IMR-90 (cell line): ENCODE measurements around the gene OPRM1. TPM values are rescaled to one million over a fixed set of nuclear protein-coding genes. Genes with fewer than 3 reads are reported as not detected.

ENCODE experiments used
- ATAC-seq: fragments of 200-7000 bp; cut with Tn5 transposase; 2 replicates; pipeline ENCODE4 v1.9.1; 2020; ENCODE audit warnings: low read depth, mild to moderate bottlenecking, moderate library complexity
- BruUV-seq: library from RNA; stranded (reverse); fragments of 400-500 nt; replicated peaks from 2 replicates; lab custom pipeline; 2021; lab: Mats Ljungman, UMichigan
- CTCF ChIA-PET: fragments of 300-600 bp; formaldehyde crosslinking; extraction: SDS; loops from one replicate; lab custom pipeline; 2021; ENCODE audit warnings: antibody characterized with exemption; lab: Yijun Ruan, JAX
- POLR2A ChIA-PET: fragments of 300-600 bp; sonication (Branson Sonifier 250); formaldehyde crosslinking; loops from one replicate; lab custom pipeline; 2022; ENCODE audit warnings: antibody characterized with exemption; ENCODE audit not compliant: unreplicated experiment; lab: Charles Lee
- DNase-seq: peaks from one replicate; pipeline ENCODE4 v3.0.0; 2013
- H2AFZ ChIP-seq: replicated peaks from 2 replicates; pipeline ENCODE3; 2013; ENCODE audit warnings: low read length, mild to moderate bottlenecking; ENCODE audit not compliant: poor library complexity
- H2AK5ac ChIP-seq: 2 replicates; pipeline ENCODE4 v1.6.1; 2013; ENCODE audit warnings: low read depth, low read length, inconsistent platforms
- H2AK9ac ChIP-seq: replicated peaks from 2 replicates; pipeline ENCODE3; 2013; ENCODE audit warnings: mild to moderate bottlenecking, low read depth, low read length, moderate library complexity; ENCODE audit not compliant: poor library complexity
- H2BK120ac ChIP-seq: 2 replicates; pipeline ENCODE4 v1.6.1; 2013; ENCODE audit warnings: low read depth, low read length, inconsistent platforms
- H2BK15ac ChIP-seq: 3 replicates; pipeline ENCODE4 v1.6.1; 2013; ENCODE audit warnings: low read depth, low read length, inconsistent platforms
- H2BK20ac ChIP-seq: 2 replicates; pipeline ENCODE4 v1.6.1; 2013; ENCODE audit warnings: low read depth, mild to moderate bottlenecking, inconsistent platforms, low read length, moderate library complexity
- H2BK5ac ChIP-seq: 2 replicates; pipeline ENCODE4 v1.6.1; 2013; ENCODE audit warnings: mild to moderate bottlenecking, low read depth, low read length, inconsistent platforms; ENCODE audit not compliant: poor library complexity, severe bottlenecking
- H3K14ac ChIP-seq: replicated peaks from 2 replicates; pipeline ENCODE4 v1.6.1; 2013; ENCODE audit warnings: low read depth, low read length, inconsistent platforms
- H3K18ac ChIP-seq: 2 replicates; pipeline ENCODE4 v1.6.1; 2013; ENCODE audit warnings: low read depth, low read length, control low read depth
- H3K23ac ChIP-seq: 2 replicates; pipeline ENCODE4 v1.6.1; 2013; ENCODE audit warnings: low read depth, low read length, inconsistent platforms
- H3K27ac ChIP-seq: 2 replicates; pipeline ENCODE4 v1.5.1; 2013; ENCODE audit warnings: mild to moderate bottlenecking, control low read depth, low read length; ENCODE audit not compliant: insufficient read depth
- H3K27me3 ChIP-seq: 2 replicates; pipeline ENCODE4 v1.6.1; 2013; ENCODE audit warnings: low read length; ENCODE audit not compliant: control insufficient read depth, insufficient read depth
- H3K36me3 ChIP-seq: 2 replicates; pipeline ENCODE4 v1.6.1; 2013; ENCODE audit warnings: low read length, mixed read lengths; ENCODE audit not compliant: control insufficient read depth, insufficient read depth
- H3K4ac ChIP-seq: 2 replicates; pipeline ENCODE4 v1.6.1; 2013; ENCODE audit warnings: low read depth, low read length, inconsistent platforms
- H3K4me1 ChIP-seq: 2 replicates; pipeline ENCODE4 v1.6.1; 2013; ENCODE audit warnings: low read length, mixed read lengths; ENCODE audit not compliant: control insufficient read depth, insufficient read depth
- H3K4me2 ChIP-seq: 2 replicates; pipeline ENCODE4 v1.6.1; 2013; ENCODE audit warnings: low read depth, mild to moderate bottlenecking, control low read depth, low read length, moderate library complexity
- H3K4me3 ChIP-seq: 2 replicates; pipeline ENCODE4 v1.5.1; 2013; ENCODE audit warnings: low read depth, mild to moderate bottlenecking, control low read depth, low read length, moderate library complexity; ENCODE audit not compliant: insufficient read depth
- H3K56ac ChIP-seq: 2 replicates; pipeline ENCODE4 v1.6.1; 2013; ENCODE audit warnings: low read length, inconsistent platforms; ENCODE audit not compliant: insufficient read depth; ENCODE audit errors: extremely low read depth
- H3K79me1 ChIP-seq, 2 experiments: 2 replicates each; pipeline ENCODE4 v1.6.1; 2013; ENCODE audit warnings: low read length in 2 of 2, inconsistent platforms in 1 of 2, low read depth in 1 of 2
- H3K9ac ChIP-seq: 2 replicates; pipeline ENCODE4 v1.6.1; 2013; ENCODE audit warnings: low read depth, low read length, control low read depth
- H3K9me1 ChIP-seq: 2 replicates; pipeline ENCODE4 v1.6.1; 2013; ENCODE audit warnings: low read length, inconsistent platforms; ENCODE audit not compliant: insufficient read depth
- H3K9me3 ChIP-seq: 2 replicates; pipeline ENCODE4 v1.6.1; 2013; ENCODE audit warnings: low read length; ENCODE audit not compliant: control insufficient read depth, insufficient read depth
- H4K20me1 ChIP-seq: 2 replicates; pipeline ENCODE4 v1.6.1; 2013; ENCODE audit warnings: low read length, inconsistent platforms; ENCODE audit not compliant: insufficient read depth
- H4K5ac ChIP-seq: 2 replicates; pipeline ENCODE4 v1.6.1; 2013; ENCODE audit warnings: mild to moderate bottlenecking, low read depth, low read length, control low read depth
- H4K8ac ChIP-seq, 2 experiments: 2 replicates each; pipeline ENCODE4 v1.6.1; 2013; ENCODE audit warnings: low read depth in 2 of 2, low read length in 2 of 2, control low read depth in 1 of 2, inconsistent platforms in 1 of 2
- H4K91ac ChIP-seq: 2 replicates; pipeline ENCODE4 v1.6.1; 2013; ENCODE audit warnings: low read depth, low read length, inconsistent platforms; ENCODE audit not compliant: insufficient read depth
- BHLHE40 ChIP-seq: fragments of 150-350 bp; IDR thresholded peaks from 2 replicates; pipeline ENCODE4 v1.6.1; 2016; ENCODE audit warnings: mild to moderate bottlenecking, low read depth, low read length
- CEBPB ChIP-seq: IDR thresholded peaks from 2 replicates; pipeline ENCODE4 v1.6.1; 2012; ENCODE audit warnings: low read depth, low read length, improper control_type of control experiment
- CTCF ChIP-seq: conservative IDR thresholded peaks from 2 replicates; pipeline ENCODE4 v1.5.1; 2012; ENCODE audit warnings: mild to moderate bottlenecking, low read depth, low read length, improper control_type of control experiment
- ELK1 ChIP-seq: fragments of 150-350 bp; IDR thresholded peaks from 2 replicates; pipeline ENCODE4 v1.6.1; 2016; ENCODE audit warnings: low read depth, mild to moderate bottlenecking, low read length, moderate library complexity, borderline replicate concordance
- FOS ChIP-seq: fragments of 150-350 bp; IDR thresholded peaks from 2 replicates; pipeline ENCODE4 v1.6.1; 2016; ENCODE audit warnings: low read depth, low read length
- MAFK ChIP-seq: IDR thresholded peaks from 2 replicates; pipeline ENCODE4 v1.6.1; 2012; ENCODE audit warnings: low read depth, low read length, improper control_type of control experiment
- MXI1 ChIP-seq: IDR thresholded peaks from 2 replicates; pipeline ENCODE4 v1.6.1; 2012; ENCODE audit warnings: low read depth, mild to moderate bottlenecking, low read length, moderate library complexity, borderline replicate concordance
- NFE2L2 ChIP-seq: fragments of 150-350 bp; IDR thresholded peaks from 2 replicates; pipeline ENCODE4 v1.6.1; 2016; ENCODE audit warnings: low read depth, mild to moderate bottlenecking, low read length
- POLR2A ChIP-seq: IDR thresholded peaks from 2 replicates; pipeline ENCODE4 v1.6.1; 2012; ENCODE audit warnings: mild to moderate bottlenecking, low read depth, low read length
- SMC3 ChIP-seq: fragments of 150-350 bp; IDR thresholded peaks from 2 replicates; pipeline ENCODE4 v1.6.1; 2016; ENCODE audit warnings: low read depth, mild to moderate bottlenecking, antibody characterized with exemption, low read length, moderate library complexity
- USF2 ChIP-seq: fragments of 150-350 bp; IDR thresholded peaks from 2 replicates; pipeline ENCODE4 v1.6.1; 2017; ENCODE audit warnings: mild to moderate bottlenecking, antibody characterized with exemption, low read length, low read depth
- WGBS, 2 experiments: methylation state at CpG; one replicate each; pipeline versions ENCODE4 v1.1.5 to v1.1.7; 2013; ENCODE audit warnings: missing lambda C conversion rate in 2 of 2; ENCODE audit not compliant: insufficient read length in 1 of 2; ENCODE audit errors: extremely low coverage in 2 of 2; 5-methylcytosine and 5-hydroxymethylcytosine counted together
- dilution Hi-C: fragments of 300-500 bp; cut with HindIII; formaldehyde crosslinking; loops from one replicate; pipeline ENCODE4 v1.14.3; 2018; ENCODE audit warnings: low sequenced_read_pairs; ENCODE audit not compliant: unreplicated experiment
- in situ Hi-C: fragments of 300-500 bp; cut with MboI; formaldehyde crosslinking; loops from 3 replicates; pipeline ENCODE4 v1.14.3; 2019; ENCODE audit warnings: low sequenced_read_pairs, inconsistent platforms, mixed read lengths
- intact Hi-C: fragments of 100-400 bp; cut with micrococcal nuclease; formaldehyde crosslinking; loops from 2 replicates; pipeline ENCODE4 v1.10.0; 2022
- polyA plus RNA-seq, 3 experiments: library from polyadenylated mRNA; depleted of rRNA; stranded (reverse); fragments of >200 nt; gene quantifications; 2 replicates each; pipeline ENCODE4 v1.2.3, GENCODE V29; 2012; ENCODE audit warnings: low replicate concordance in 1 of 3
- total RNA-seq: library from RNA; depleted of rRNA; stranded (reverse); fragments of >200 nt; gene quantifications from 2 replicates; pipeline ENCODE4 v1.2.3, GENCODE V29; 2012

The OPRM1 gene
- total and polyA plus RNA-seq, 2 of the 4 experiments (the other 2 are of a cell fraction): not detected

- H3K4me1 ChIP-seq: no peaks in the 10 kb centered on the region
- ATAC-seq: peak; percentile 35; the same call in 1 of the 2 replicates
- H3K79me1 ChIP-seq: no peaks in the 10 kb centered on the region
- no peak overlapping the region for H2BK120ac ChIP-seq
- no peaks in the 10 kb centered on the region for H4K20me1 ChIP-seq
- no peak overlapping the region for H4K8ac ChIP-seq
- no peak overlapping the region for H2AK5ac ChIP-seq
- H4K91ac ChIP-seq: no peak overlapping the region
- BruUV-seq: no TSS peak
- TF ChIP-seq CTCF (no peak), ELK1 (no peak), MXI1 (no peak), BHLHE40 (no peak), FOS (no peak), POLR2A (no peak), SMC3 (no peak), NFE2L2 (no peak), CEBPB (no peak), USF2 (no peak), MAFK (no peak)
- no peak overlapping the region for H2AFZ ChIP-seq
- POLR2A ChIA-PET: no interaction called here
- H3K4me3 ChIP-seq: no peak overlapping the region
- no peaks in the 10 kb centered on the region for H3K9me3 ChIP-seq
- no peak overlapping the region for H3K56ac ChIP-seq
- H3K9me1 ChIP-seq: no peaks in the 10 kb centered on the region
- no peak overlapping the region for H2BK20ac ChIP-seq
- no peak overlapping the region for H3K4me2 ChIP-seq
- no peaks in the 10 kb centered on the region for H3K36me3 ChIP-seq
- WGBS, 2 experiments: 83% methylated on average over 1 of the region's 3 CpGs; no CpG with 5 or more reads in 1 of the 2 experiments
- in situ Hi-C loops: no loop called here
- H3K4ac ChIP-seq: no peak overlapping the region
- DNase-seq: no peak
- no peak overlapping the region for H2BK15ac ChIP-seq
- no peak overlapping the region for H2BK5ac ChIP-seq
- H3K9ac ChIP-seq: no peak overlapping the region
- H3K27me3 ChIP-seq: no peaks in the 10 kb centered on the region
- intact Hi-C loops: no loop called here
- no peak overlapping the region for H3K18ac ChIP-seq
- H4K5ac ChIP-seq: no peak overlapping the region
- CTCF ChIA-PET: interaction anchor here (1.4 kb wide), 1 partner anchor 25 kb away, joined by 5 read pairs; no protein-coding TSS in a partner anchor
- dilution Hi-C loops: no loop called here
- no peak overlapping the region for H3K27ac ChIP-seq
- H2AK9ac ChIP-seq: no peak overlapping the region
- no peak overlapping the region for H3K14ac ChIP-seq
- no peak overlapping the region for H3K23ac ChIP-seq
Measured at GRCh38 chr6:154252678-154253077, 213.6 kb downstream of the OPRM1 start.
